Progenitor cell of endocrine pancreas (in vitro differentiated cells): ENCODE measurements around the gene TBXAS1. TPM values are rescaled to one million over a fixed set of nuclear protein-coding genes. Genes with fewer than 3 reads are reported as not detected.

Source experiments
- DNase-seq: peaks from one replicate; pipeline ENCODE4 v3.0.0; 2021; ENCODE audit warnings: low spot score; ENCODE audit not compliant: unreplicated experiment
- H3K27ac Mint-ChIP-seq: 2 replicates; pipeline ENCODE4 v1.8.0; 2021; ENCODE audit warnings: mild to moderate bottlenecking, moderate library complexity, mixed read lengths
- H3K27me3 Mint-ChIP-seq: 2 replicates; pipeline ENCODE4 v1.8.0; 2021; ENCODE audit warnings: mixed read lengths
- H3K36me3 Mint-ChIP-seq: 2 replicates; pipeline ENCODE4 v1.8.0; 2022; ENCODE audit warnings: mixed read lengths; ENCODE audit not compliant: insufficient read depth
- H3K4me1 Mint-ChIP-seq: 2 replicates; pipeline ENCODE4 v1.8.0; 2021; ENCODE audit warnings: low read depth, mixed read lengths
- H3K4me3 Mint-ChIP-seq: 2 replicates; pipeline ENCODE4 v1.8.0; 2021; ENCODE audit warnings: low read depth, mild to moderate bottlenecking, moderate library complexity, mixed read lengths
- H3K9me3 Mint-ChIP-seq: 2 replicates; pipeline ENCODE4 v1.8.0; 2021; ENCODE audit warnings: low read depth, mixed read lengths
- CTCF ChIP-seq: fragments of 200-600 bp; sonication (generic); IDR thresholded peaks from one replicate; pipeline ENCODE4 v1.5.0; 2021; ENCODE audit warnings: antibody characterized with exemption, mild to moderate bottlenecking; ENCODE audit not compliant: unreplicated experiment
- total RNA-seq: library from RNA; stranded (reverse); gene quantifications from 2 replicates; pipeline ENCODE4 v1.2.1, GENCODE V29; 2021

Gene TBXAS1
- total RNA-seq, 1 donor from 2014 or later, result 10.4 TPM

GRCh38 chr7:140053812-140054539 lies 224.9 kb downstream of the TBXAS1 start:
- no peak for DNase-seq
- Mint-ChIP-seq H3K4me3 (no peak overlapping the region), H3K27ac (no peak overlapping the region), H3K36me3 (no peaks in the 10 kb centered on the region), H3K4me1 (peaks cover 8% of the 10 kb centered on the region), H3K9me3 (no peaks in the 10 kb centered on the region), H3K27me3 (peaks cover 15% of the 10 kb centered on the region)
- TF ChIP-seq CTCF, result no peak

- Mint-ChIP-seq H3K36me3 (no peaks in the 10 kb centered on the region), H3K4me3 (no peak overlapping the region), H3K27me3 (peaks cover 20% of the 10 kb centered on the region), H3K27ac (no peak overlapping the region), H3K9me3 (no peaks in the 10 kb centered on the region), H3K4me1 (peaks cover 3% of the 10 kb centered on the region)
- no peak for TF ChIP-seq CTCF
- no peak for DNase-seq
Measured at GRCh38 chr7:140054751-140055150, 225.7 kb downstream of the TBXAS1 start.

- no peak for DNase-seq
- Mint-ChIP-seq H3K4me3 (no peak overlapping the region), H3K36me3 (no peaks in the 10 kb centered on the region), H3K27ac (no peak overlapping the region), H3K4me1 (peaks cover 2% of the 10 kb centered on the region), H3K27me3 (peaks cover 30% of the 10 kb centered on the region), H3K9me3 (no peaks in the 10 kb centered on the region)
- TF ChIP-seq CTCF, result no peak
Measured at GRCh38 chr7:140055833-140056232, 226.8 kb downstream of the TBXAS1 start.

GRCh38 chr7:140056431-140057142 lies 227.5 kb downstream of the TBXAS1 start:
- DNase-seq, result no peak
- no peak for TF ChIP-seq CTCF
- no peaks in the 10 kb centered on the region for H3K9me3 Mint-ChIP-seq
- peaks cover 38% of the 10 kb centered on the region for H3K27me3 Mint-ChIP-seq
- H3K36me3 Mint-ChIP-seq, result no peaks in the 10 kb centered on the region
- H3K27ac Mint-ChIP-seq, result no peak overlapping the region
- H3K4me1 Mint-ChIP-seq, result peaks cover 2% of the 10 kb centered on the region
- no peak overlapping the region for H3K4me3 Mint-ChIP-seq

- no peak for DNase-seq
- H3K4me1 Mint-ChIP-seq, result peaks cover 2% of the 10 kb centered on the region
- H3K36me3 Mint-ChIP-seq, result no peaks in the 10 kb centered on the region
- H3K4me3 Mint-ChIP-seq, result no peak overlapping the region
- H3K9me3 Mint-ChIP-seq, result no peaks in the 10 kb centered on the region
- H3K27me3 Mint-ChIP-seq, result peaks cover 41% of the 10 kb centered on the region
- H3K27ac Mint-ChIP-seq, result no peak overlapping the region
- no peak for TF ChIP-seq CTCF
Measured at GRCh38 chr7:140057143-140057535, 228.1 kb downstream of the TBXAS1 start.
